DOHH2 (cell line): ENCODE measurements around the gene RTN4IP1.

Experiments
- H3F3A ChIP-seq: fragments of 200-600 bp; sonication (generic), shearing (Covaris generic); 2 replicates; pipeline ENCODE4 v1.6.0; 2016; ENCODE audit warnings: antibody characterized with exemption, mild to moderate bottlenecking; ENCODE audit not compliant: control insufficient read depth, insufficient read depth
- H3K27ac ChIP-seq: fragments of 200-600 bp; sonication (generic); 2 replicates; pipeline ENCODE4 v1.5.1; 2014; ENCODE audit warnings: low read depth, mild to moderate bottlenecking, low read length, moderate library complexity
- H3K27me3 ChIP-seq: fragments of 200-600 bp; sonication (generic); 2 replicates; pipeline ENCODE4 v1.6.1; 2014; ENCODE audit warnings: mild to moderate bottlenecking, low read length, mixed read lengths; ENCODE audit not compliant: control insufficient read depth
- H3K36me3 ChIP-seq: fragments of 200-600 bp; sonication (generic); 2 replicates; pipeline ENCODE4 v1.6.1; 2014; ENCODE audit warnings: mild to moderate bottlenecking, low read length, moderate library complexity, mixed read lengths; ENCODE audit not compliant: control insufficient read depth
- H3K4me1 ChIP-seq: fragments of 200-600 bp; sonication (generic); 2 replicates; pipeline ENCODE4 v1.6.1; 2014; ENCODE audit warnings: mild to moderate bottlenecking, low read length, mixed read lengths; ENCODE audit not compliant: control insufficient read depth
- H3K4me2 ChIP-seq: fragments of 200-600 bp; sonication (generic); 2 replicates; pipeline ENCODE4 v1.6.0; 2014; ENCODE audit warnings: mild to moderate bottlenecking, low read length, moderate library complexity
- H3K4me3 ChIP-seq: fragments of 200-600 bp; sonication (generic); 2 replicates; pipeline ENCODE4 v1.5.1; 2014; ENCODE audit warnings: mild to moderate bottlenecking, low read length, mixed read lengths
- H3K79me2 ChIP-seq: fragments of 200-600 bp; sonication (generic); 2 replicates; pipeline ENCODE4 v1.6.1; 2014; ENCODE audit warnings: mild to moderate bottlenecking, low read length, mixed read lengths; ENCODE audit not compliant: control insufficient read depth
- H3K9me2 ChIP-seq: fragments of 200-600 bp; sonication (generic); replicated peaks from 2 replicates; pipeline ENCODE4 v1.6.1; 2014; ENCODE audit warnings: mild to moderate bottlenecking, low read length, mixed read lengths; ENCODE audit not compliant: control insufficient read depth
- H3K9me3 ChIP-seq: fragments of 200-600 bp; sonication (generic); 2 replicates; pipeline ENCODE4 v1.6.1; 2014; ENCODE audit warnings: antibody characterized with exemption, low read length, mixed read lengths; ENCODE audit not compliant: control insufficient read depth, insufficient read depth
- H4K20me1 ChIP-seq: fragments of 200-600 bp; sonication (generic); 2 replicates; pipeline ENCODE4 v1.6.0; 2014; ENCODE audit warnings: low read depth, mild to moderate bottlenecking, antibody characterized with exemption, low read length, moderate library complexity; ENCODE audit not compliant: control insufficient read depth, insufficient read depth
- CTCF ChIP-seq: fragments of 200-600 bp; sonication (generic); IDR thresholded peaks from one replicate; pipeline ENCODE4 v1.5.1; 2014; ENCODE audit warnings: antibody characterized with exemption, mild to moderate bottlenecking, low read depth, low read length; ENCODE audit not compliant: poor library complexity, severe bottlenecking
- EZH2phosphoT487 ChIP-seq: fragments of 200-600 bp; sonication (generic); IDR thresholded peaks from 2 replicates; pipeline ENCODE4 v1.6.1; 2017; ENCODE audit warnings: borderline replicate concordance, mild to moderate bottlenecking, antibody characterized with exemption, low read length, moderate library complexity, mixed read lengths

RTN4IP1 gene

GRCh38 chr6:106637051-106637716, 7.9 kb upstream of the RTN4IP1 start:
- Histone ChIP-seq H3K79me2 (peaks cover 88% of the 10 kb centered on the region), H3K4me1 (peaks cover 81% of the 10 kb centered on the region)

GRCh38 chr6:106634565-106634964, 5.3 kb upstream of the RTN4IP1 start:
- Histone ChIP-seq H3K9me3 (no peaks in the 10 kb centered on the region), H3K4me2 (no peak overlapping the region), H3K79me2 (peaks cover 95% of the 10 kb centered on the region), H3F3A (peaks cover 17% of the 10 kb centered on the region), H3K36me3 (peaks cover 58% of the 10 kb centered on the region), H3K27me3 (no peaks in the 10 kb centered on the region; the same call in 1 of the 2 replicates), H3K4me1 (peaks cover 85% of the 10 kb centered on the region), H4K20me1 (no peaks in the 10 kb centered on the region), H3K27ac (no peak overlapping the region), H3K9me2 (no peaks in the 10 kb centered on the region), H3K4me3 (no peak overlapping the region)
- no peak for TF ChIP-seq EZH2phosphoT487
- no peak for TF ChIP-seq CTCF

More at GRCh38 chr6:106637051-106637716, 7.9 kb upstream of the RTN4IP1 start:
- H3K9me3 ChIP-seq: no peaks in the 10 kb centered on the region
- peak overlapping the region; percentile 93 for H3K27ac ChIP-seq
- TF ChIP-seq CTCF (no peak), EZH2phosphoT487 (no peak)
- peaks cover 68% of the 10 kb centered on the region for H3K36me3 ChIP-seq
- no peaks in the 10 kb centered on the region for H4K20me1 ChIP-seq
- peak overlapping the region; percentile 64 for H3K4me3 ChIP-seq
- H3K4me2 ChIP-seq: peak overlapping the region; percentile 77
- no peaks in the 10 kb centered on the region; the same call in 1 of the 2 replicates for H3K27me3 ChIP-seq
- H3F3A ChIP-seq: peaks cover 14% of the 10 kb centered on the region
- no peaks in the 10 kb centered on the region for H3K9me2 ChIP-seq

- Histone ChIP-seq H3K4me1 (peaks cover 71% of the 10 kb centered on the region), H3K4me3 (peak overlapping the region; percentile 34), H3F3A (peaks cover 17% of the 10 kb centered on the region), H3K79me2 (peaks cover 97% of the 10 kb centered on the region), H3K9me3 (no peaks in the 10 kb centered on the region), H3K27me3 (no peaks in the 10 kb centered on the region), H3K27ac (no peak overlapping the region), H3K36me3 (peaks cover 44% of the 10 kb centered on the region), H3K4me2 (peak overlapping the region; percentile 41), H3K9me2 (no peaks in the 10 kb centered on the region), H4K20me1 (no peaks in the 10 kb centered on the region)
- TF ChIP-seq CTCF (no peak), EZH2phosphoT487 (no peak)
These were observed 2.0 kb upstream of the RTN4IP1 start for GRCh38 chr6:106631346-106631745.
